Mucosa of descending colon (tissue), 3 donors: ENCODE data around the gene CUL4A. TPM values are rescaled to one million over a fixed set of nuclear protein-coding genes. Genes with fewer than 3 reads are reported as not detected.
"Not testable (repeated sequence)": the region's sequence is repeated elsewhere in the genome, so short reads cannot be mapped to it uniquely, and the experiment has no call there.

ENCODE experiments used
- ATAC-seq: fragments of 200-7000 bp; cut with Tn5 transposase; one replicate; pipeline ENCODE4 v1.9.1; 2020; ENCODE audit warnings: mild to moderate bottlenecking, moderate library complexity
- DNase-seq, 3 donors: peaks; one replicate each; pipeline ENCODE4 v3.0.0-alpha.2; 2020
- H3K36me3 ChIP-seq: fragments of 200-600 bp; one replicate; pipeline ENCODE4 v1.8.0; 2021; ENCODE audit warnings: low read depth, mild to moderate bottlenecking
- H3K4me1 ChIP-seq: fragments of 200-600 bp; one replicate; pipeline ENCODE4 v1.8.0; 2021; ENCODE audit warnings: low read depth, mild to moderate bottlenecking
- H3K4me3 ChIP-seq: fragments of 200-600 bp; one replicate; pipeline ENCODE4 v1.8.0; 2021; ENCODE audit warnings: mild to moderate bottlenecking
- H3K9me3 ChIP-seq: fragments of 200-600 bp; one replicate; pipeline ENCODE4 v1.8.0; 2021; ENCODE audit warnings: mild to moderate bottlenecking
- intact Hi-C, 2 donors: fragments of 100-400 bp; cut with DNase I in 1 of 2; cut with micrococcal nuclease in 1 of 2; formaldehyde crosslinking; loops; one replicate each; pipeline versions ENCODE4 v1.11.0 to v1.11.1; 2022; cut with DNase I, micrococcal nuclease
- microRNA-seq: library from miRNA; unstranded; fragments of <30 nt; microRNA quantifications from one replicate; pipeline ENCODE4, GENCODE V29; 2019
- total RNA-seq, 3 donors: library from RNA; stranded (reverse); fragmentation: NEBNext Ultra II Directional in 2 of 3; extraction: Animal tissue kit (Norgen Biotek cat#: 25700) in 2 of 3; gene quantifications; one replicate each; pipeline versions ENCODE4 v1.2.1 to v1.2.4, GENCODE V29; 2021 to 2023
- TF ChIP-seq, protein P1 (sequence below): fragments of 200-600 bp; IDR thresholded peaks from one replicate; pipeline ENCODE4 v1.8.0; 2022; ENCODE audit warnings: antibody characterized with exemption, mild to moderate bottlenecking
- donor health status: DM: no; HTN: no; CAD: no; lungs with moderate emphysema.
- donor health status: DM: no; HTN: no; CAD: no.
- donor health status: DM: no; HTN: yes; CAD: no.

Gene CUL4A
- total RNA-seq, 3 donors from 2014 or later: 57.2 to 71.8 (median 59.8) TPM

DNA sequence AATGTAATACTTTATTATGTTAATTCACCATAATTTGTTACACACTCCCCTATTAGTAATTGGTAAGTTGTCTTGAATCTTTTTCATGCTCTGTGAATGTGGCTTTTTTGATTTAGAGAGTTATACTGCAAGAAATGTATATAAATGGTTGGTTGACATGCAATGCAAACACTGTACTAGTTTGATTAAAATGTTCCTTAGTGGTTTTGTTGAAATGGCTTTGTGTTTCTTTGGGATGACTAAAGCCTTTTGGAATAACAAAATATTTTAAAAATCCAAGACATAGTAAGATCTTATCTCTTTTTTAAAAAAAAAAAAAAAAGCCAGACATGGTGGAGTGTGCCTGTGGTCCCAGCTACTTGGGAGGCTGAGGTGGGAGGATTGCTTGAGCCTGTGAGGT, 98.1 kb downstream of the CUL4A start:
- H3K36me3 ChIP-seq: peaks cover 4% of the 10 kb centered on the region
- TF ChIP-seq, protein P1, sequence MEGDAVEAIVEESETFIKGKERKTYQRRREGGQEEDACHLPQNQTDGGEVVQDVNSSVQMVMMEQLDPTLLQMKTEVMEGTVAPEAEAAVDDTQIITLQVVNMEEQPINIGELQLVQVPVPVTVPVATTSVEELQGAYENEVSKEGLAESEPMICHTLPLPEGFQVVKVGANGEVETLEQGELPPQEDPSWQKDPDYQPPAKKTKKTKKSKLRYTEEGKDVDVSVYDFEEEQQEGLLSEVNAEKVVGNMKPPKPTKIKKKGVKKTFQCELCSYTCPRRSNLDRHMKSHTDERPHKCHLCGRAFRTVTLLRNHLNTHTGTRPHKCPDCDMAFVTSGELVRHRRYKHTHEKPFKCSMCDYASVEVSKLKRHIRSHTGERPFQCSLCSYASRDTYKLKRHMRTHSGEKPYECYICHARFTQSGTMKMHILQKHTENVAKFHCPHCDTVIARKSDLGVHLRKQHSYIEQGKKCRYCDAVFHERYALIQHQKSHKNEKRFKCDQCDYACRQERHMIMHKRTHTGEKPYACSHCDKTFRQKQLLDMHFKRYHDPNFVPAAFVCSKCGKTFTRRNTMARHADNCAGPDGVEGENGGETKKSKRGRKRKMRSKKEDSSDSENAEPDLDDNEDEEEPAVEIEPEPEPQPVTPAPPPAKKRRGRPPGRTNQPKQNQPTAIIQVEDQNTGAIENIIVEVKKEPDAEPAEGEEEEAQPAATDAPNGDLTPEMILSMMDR: no peak
- ATAC-seq (no peak), DNase-seq (no peak)
- no peaks in the 10 kb centered on the region for H3K4me1 ChIP-seq
- intact Hi-C loops: no loop called here
- H3K9me3 ChIP-seq: no peaks in the 10 kb centered on the region
- no peak overlapping the region for H3K4me3 ChIP-seq

GRCh38 chr13:113309473-113309872, 100.1 kb downstream of the CUL4A start:
- TF ChIP-seq, protein P1: no peak
- H3K9me3 ChIP-seq: no peaks in the 10 kb centered on the region
- H3K36me3 ChIP-seq: peaks cover 4% of the 10 kb centered on the region
- intact Hi-C loops: no loop called here
- ATAC-seq: no peak
- H3K4me3 ChIP-seq: no peak overlapping the region
- DNase-seq: no peak
- H3K4me1 ChIP-seq: no peaks in the 10 kb centered on the region

DNA sequence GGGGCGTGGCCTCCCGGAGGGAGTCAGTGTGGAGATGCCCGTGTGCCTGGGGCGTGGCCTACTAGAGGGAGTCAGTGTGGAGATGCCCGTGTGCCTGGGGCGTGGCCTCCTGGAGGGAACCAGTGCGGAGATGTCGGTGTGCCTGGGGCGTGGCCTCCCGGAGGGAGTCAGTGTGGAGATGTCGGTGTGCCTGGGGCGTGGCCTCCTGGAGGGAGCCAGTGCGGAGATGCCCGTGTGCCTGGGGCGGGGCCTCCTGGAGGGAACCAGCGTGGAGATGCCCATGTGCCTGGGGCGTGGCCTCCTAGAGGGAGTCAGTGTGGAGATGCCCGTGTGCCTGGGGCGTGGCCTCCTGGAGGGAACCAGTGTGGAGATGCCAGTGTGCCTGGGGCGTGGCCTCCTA, 104.7 kb downstream of the CUL4A start:
- ATAC-seq: not testable (repeated sequence)

GRCh38 chr13:113314895-113315470, 105.6 kb downstream of the CUL4A start:
- intact Hi-C loops, H3K4me1 ChIP-seq, H3K9me3 ChIP-seq, H3K4me3 ChIP-seq, H3K36me3 ChIP-seq, DNase-seq, ATAC-seq: not testable (repeated sequence)

More for the DNA sequence above, 104.7 kb downstream of the CUL4A start:
- intact Hi-C loops, H3K4me3 ChIP-seq, H3K36me3 ChIP-seq, H3K9me3 ChIP-seq, H3K4me1 ChIP-seq, DNase-seq: not testable (repeated sequence)

GRCh38 chr13:113315992-113316391, 106.6 kb downstream of the CUL4A start:
- Histone ChIP-seq H3K36me3 (peaks cover 11% of the 10 kb centered on the region), H3K9me3 (no peaks in the 10 kb centered on the region), H3K4me1 (no peaks in the 10 kb centered on the region), H3K4me3 (no peak overlapping the region)
- intact Hi-C loops: no loop called here
- DNase-seq (no peak), ATAC-seq (no peak)
- TF ChIP-seq, protein P1: no peak

Small RNA genes within 50 kb of the gene (microRNA-seq; reads per million reads assigned to microRNA genes)
- gene MIR8075: not detected

Other genes with a start within 250 kb of the CUL4A start
- gene MCF2L, start 240.4 kb upstream of the CUL4A start, total RNA-seq: 100 to 1,000 TPM in 1 of 3 donors, 10 to 100 TPM in 2; 53.9 to 109 (median 95.4) TPM
- gene F7, start 103.8 kb upstream of the CUL4A start, total RNA-seq: under 1 TPM in 1 of 3 donors, not detected in 2; 0.19 TPM
- gene F10, start 86.8 kb upstream of the CUL4A start, total RNA-seq: 1 to 10 TPM; 1.3 to 3.5 (median 2.0) TPM
- not detected for gene PROZ, start 51.0 kb upstream of the CUL4A start, total RNA-seq
- 10 to 100 TPM; 26.8 to 51.6 (median 35.0) TPM for gene PCID2, start 944 bp upstream of the CUL4A start, total RNA-seq
- gene LAMP1, start 87.6 kb downstream of the CUL4A start, total RNA-seq: 100 to 1,000 TPM; 182 to 207 (median 205) TPM
- gene GRTP1, start 154.5 kb downstream of the CUL4A start, total RNA-seq: 10 to 100 TPM; 31.6 to 64.8 (median 43.3) TPM
- gene ADPRHL1, start 243.9 kb downstream of the CUL4A start, total RNA-seq: 1 to 10 TPM; 5.1 to 9.2 (median 7.1) TPM